Activated T-helper 2 cell treated with anti-CD3 and anti-CD28 coated beads, Interferon-gamma antibody, Interleukin-2, Interleukin-4, amounts not matched to agents 10 μg/mL and 5 μg/mL and 100 μg/mL, durations not matched to agents 14 hours and 24 hours and 36 hours (primary cell): ENCODE data around the gene DYRK1A. TPM values are rescaled to one million over a fixed set of nuclear protein-coding genes. Genes with fewer than 3 reads are reported as not detected.
A peak's percentile ranks its signal among the peaks of the same experiment; 100 is the strongest.

Experiments
- DNase-seq: peaks from one replicate; pipeline ENCODE4 v3.0.0; 2021; ENCODE audit warnings: low spot score
- H3K27ac Mint-ChIP-seq: one replicate; pipeline ENCODE4 v1.8.0; 2021; ENCODE audit warnings: mixed read lengths
- H3K27me3 Mint-ChIP-seq: one replicate; pipeline ENCODE4 v1.8.0; 2021; ENCODE audit warnings: low read depth, mixed read lengths
- H3K36me3 Mint-ChIP-seq: one replicate; pipeline ENCODE4 v1.8.0; 2021; ENCODE audit warnings: low read depth, mixed read lengths
- H3K4me1 Mint-ChIP-seq: one replicate; pipeline ENCODE4 v1.8.0; 2021; ENCODE audit warnings: low read depth, mixed read lengths
- H3K4me3 Mint-ChIP-seq: one replicate; pipeline ENCODE4 v1.8.0; 2021; ENCODE audit warnings: low read depth, mild to moderate bottlenecking, moderate library complexity, mixed read lengths
- H3K9me3 Mint-ChIP-seq: one replicate; pipeline ENCODE4 v1.8.0; 2021; ENCODE audit warnings: mixed read lengths
- intact Hi-C: fragments of 100-400 bp; cut with micrococcal nuclease; formaldehyde crosslinking; loops from one replicate; pipeline ENCODE4 v1.15.1; 2023
- total RNA-seq: library from RNA; stranded (reverse); gene quantifications from 2 replicates; pipeline ENCODE4 v1.2.3, GENCODE V29; 2022

DYRK1A gene
- total RNA-seq, 1 donor from 2014 or later, result 61.8 TPM

DNA sequence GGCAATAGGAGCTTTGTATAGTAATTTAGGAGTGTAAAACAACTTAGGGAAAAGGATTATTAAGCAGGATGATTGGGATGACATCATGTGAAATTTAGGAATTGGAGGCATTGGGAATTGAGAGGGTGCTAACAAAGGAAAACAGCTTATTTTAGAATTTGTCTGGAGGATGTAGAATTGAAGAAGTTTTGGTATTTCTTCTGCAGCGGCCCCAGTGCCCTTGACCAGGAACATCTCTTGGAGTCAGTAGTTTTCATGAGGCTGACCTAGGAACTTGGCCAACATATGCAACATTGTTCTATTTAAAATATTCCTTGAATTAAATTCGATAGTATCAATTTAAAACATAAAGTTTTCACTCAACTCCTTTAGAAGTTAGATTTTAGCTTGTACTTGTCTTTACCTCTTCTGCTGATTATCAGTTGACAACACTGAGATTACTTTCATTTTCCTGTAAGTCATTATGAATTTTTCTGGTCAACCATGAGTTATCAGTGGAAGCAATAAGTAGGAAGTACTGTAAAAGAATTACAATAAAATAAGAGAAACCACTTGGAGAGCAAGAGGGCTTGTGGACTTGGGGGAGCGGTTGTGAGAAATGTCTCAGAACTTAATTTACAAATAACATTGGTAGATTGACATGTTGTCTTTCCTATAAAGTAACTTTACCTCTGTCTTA lies 52.8 kb downstream of the DYRK1A start:
- H3K4me3 Mint-ChIP-seq, result no peak overlapping the region
- H3K4me1 Mint-ChIP-seq, result peaks cover 50% of the 10 kb centered on the region
- H3K27ac Mint-ChIP-seq, result peak overlapping the region; percentile 38
- intact Hi-C loops, result no loop called here
- no peak for DNase-seq
- H3K9me3 Mint-ChIP-seq, result no peaks in the 10 kb centered on the region
- H3K27me3 Mint-ChIP-seq, result no peaks in the 10 kb centered on the region
- H3K36me3 Mint-ChIP-seq, result peaks cover 41% of the 10 kb centered on the region

DNA sequence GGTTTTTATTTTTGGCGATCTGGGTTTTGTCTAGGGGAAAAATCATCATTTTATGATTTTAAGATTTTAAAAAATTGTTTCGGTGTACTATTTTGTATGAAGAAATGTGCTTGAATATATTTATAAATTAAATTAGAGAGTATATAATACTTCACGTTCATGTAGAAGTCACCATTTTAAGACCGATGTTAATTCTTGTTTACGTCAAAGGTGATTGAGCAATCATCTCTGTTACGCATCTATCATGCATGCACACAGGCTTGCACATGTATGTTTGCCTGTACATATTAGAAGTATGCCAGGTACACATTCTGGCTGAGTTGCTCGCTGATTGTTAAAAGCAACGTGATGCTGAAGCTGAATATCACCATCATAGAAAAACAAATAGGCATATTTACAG lies 54.7 kb downstream of the DYRK1A start:
- intact Hi-C loops, result no loop called here
- Mint-ChIP-seq H3K36me3 (peaks cover 55% of the 10 kb centered on the region), H3K27ac (no peak overlapping the region), H3K4me3 (no peak overlapping the region), H3K9me3 (no peaks in the 10 kb centered on the region), H3K4me1 (peaks cover 32% of the 10 kb centered on the region), H3K27me3 (no peaks in the 10 kb centered on the region)
- DNase-seq, result no peak

DNA sequence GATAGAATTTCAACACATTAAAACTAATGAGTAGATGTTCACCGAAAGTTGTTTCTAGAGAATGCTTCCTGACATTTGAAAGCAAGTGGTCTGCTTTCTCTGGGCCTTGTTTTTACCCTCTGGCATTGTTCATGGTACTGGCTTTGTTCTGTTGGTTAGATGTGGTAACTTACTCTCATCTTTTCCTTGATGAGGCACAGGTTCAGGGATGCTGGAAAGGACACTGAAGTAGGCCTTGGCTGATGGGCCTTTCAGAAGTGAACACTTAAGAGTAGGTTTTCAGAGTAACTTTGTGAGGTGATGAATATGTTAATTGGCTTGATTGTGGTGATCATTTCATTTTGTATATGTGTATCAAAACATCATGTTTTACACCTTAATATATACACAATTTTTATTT lies 55.8 kb downstream of the DYRK1A start:
- intact Hi-C loops, result no loop called here
- no peak for DNase-seq
- Mint-ChIP-seq H3K4me1 (peaks cover 31% of the 10 kb centered on the region), H3K27me3 (no peaks in the 10 kb centered on the region), H3K36me3 (peaks cover 59% of the 10 kb centered on the region), H3K4me3 (no peak overlapping the region), H3K9me3 (no peaks in the 10 kb centered on the region), H3K27ac (no peak overlapping the region)

DNA sequence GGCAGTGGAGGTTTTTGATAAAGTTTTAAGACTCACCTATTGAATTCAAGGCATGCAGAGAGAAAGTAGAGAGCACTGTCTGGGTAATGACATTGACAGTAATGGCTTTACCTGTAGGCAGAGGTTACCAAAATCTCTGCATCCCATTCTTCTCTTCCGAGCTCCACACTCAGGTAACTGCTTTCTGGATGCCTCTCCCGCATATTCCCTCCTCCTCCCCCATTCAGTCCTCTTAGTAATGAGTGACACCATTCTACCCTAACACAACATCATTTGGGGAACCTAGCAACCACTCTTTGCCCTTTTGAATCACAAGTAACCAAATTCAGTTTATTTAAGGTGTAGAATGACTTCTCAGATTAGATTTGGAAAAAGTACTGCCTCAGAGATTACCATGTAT lies 56.5 kb downstream of the DYRK1A start:
- intact Hi-C loops, result no loop called here
- Mint-ChIP-seq H3K27me3 (no peaks in the 10 kb centered on the region), H3K27ac (peak overlapping the region; percentile 33)

DNA sequence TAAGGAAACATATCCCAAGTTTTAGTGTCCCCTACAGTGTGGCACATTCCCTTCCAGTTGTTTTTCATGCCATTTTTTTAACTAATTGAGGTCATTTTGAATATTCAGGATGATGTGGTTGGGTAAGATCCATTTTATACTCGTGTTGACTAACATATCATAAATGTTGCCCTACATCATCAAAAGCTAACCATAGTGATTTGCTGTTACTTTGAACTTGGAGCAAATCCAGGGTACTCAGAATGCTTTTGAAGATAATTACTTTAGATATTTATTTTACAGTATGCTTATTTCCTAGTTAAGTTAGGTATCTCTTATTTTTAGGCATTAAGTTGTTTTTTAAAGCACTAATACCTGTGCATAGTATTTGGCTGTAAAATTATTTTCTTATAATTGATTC lies 57.8 kb downstream of the DYRK1A start:
- no peak overlapping the region for H3K27ac Mint-ChIP-seq
- H3K36me3 Mint-ChIP-seq, result peaks cover 69% of the 10 kb centered on the region
- no peaks in the 10 kb centered on the region for H3K9me3 Mint-ChIP-seq
- no peak overlapping the region for H3K4me3 Mint-ChIP-seq
- no peaks in the 10 kb centered on the region for H3K27me3 Mint-ChIP-seq
- no peak for DNase-seq
- H3K4me1 Mint-ChIP-seq, result peaks cover 24% of the 10 kb centered on the region
- intact Hi-C loops, result no loop called here

More for the DNA sequence above, 56.5 kb downstream of the DYRK1A start:
- Mint-ChIP-seq H3K4me1 (peaks cover 28% of the 10 kb centered on the region), H3K4me3 (no peak overlapping the region), H3K9me3 (no peaks in the 10 kb centered on the region), H3K36me3 (peaks cover 63% of the 10 kb centered on the region)
- no peak for DNase-seq

DNA sequence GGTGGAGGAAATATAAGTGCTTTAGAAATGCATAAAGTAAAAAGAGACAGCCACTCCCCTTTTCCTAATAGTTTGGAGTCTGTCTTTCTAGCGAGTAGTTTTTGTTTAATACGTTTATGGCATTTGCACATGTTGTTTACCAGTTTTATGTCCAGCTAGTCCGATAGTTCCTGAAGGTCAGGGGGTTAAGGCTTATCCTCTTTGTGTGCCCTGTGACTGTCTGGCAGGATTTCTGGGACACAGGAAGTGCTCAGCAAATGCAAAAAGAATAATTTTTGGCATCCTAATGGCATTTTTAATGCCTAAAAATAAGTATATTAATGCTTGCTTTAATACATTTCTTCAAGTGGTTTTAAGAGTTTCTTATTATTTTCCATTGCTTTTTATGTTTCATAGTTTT lies 58.4 kb downstream of the DYRK1A start:
- H3K27ac Mint-ChIP-seq, result no peak overlapping the region
- H3K4me1 Mint-ChIP-seq, result peaks cover 22% of the 10 kb centered on the region
- no peak for DNase-seq
- no peaks in the 10 kb centered on the region for H3K9me3 Mint-ChIP-seq
- no peak overlapping the region for H3K4me3 Mint-ChIP-seq
- H3K27me3 Mint-ChIP-seq, result no peaks in the 10 kb centered on the region
- H3K36me3 Mint-ChIP-seq, result peaks cover 67% of the 10 kb centered on the region
- intact Hi-C loops, result no loop called here

DNA sequence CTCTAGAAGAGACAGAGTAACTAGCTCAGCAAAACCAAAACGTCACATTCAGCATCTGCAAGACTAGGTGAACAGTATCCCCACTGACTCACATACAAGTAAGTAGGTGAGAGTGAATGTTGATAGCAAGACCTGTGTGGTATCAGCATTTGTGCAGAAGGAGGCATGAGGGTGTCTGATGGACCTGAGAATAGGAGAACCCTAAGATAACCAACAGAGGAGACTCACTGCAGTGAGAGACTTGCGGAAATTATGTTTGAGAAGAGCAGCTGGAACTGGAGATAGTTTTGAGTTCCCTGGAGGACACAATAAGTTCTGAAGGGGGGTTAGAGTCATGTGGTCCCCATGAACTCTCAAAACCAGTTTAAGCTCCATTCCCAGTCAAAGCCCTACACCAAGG lies 59.1 kb downstream of the DYRK1A start:
- H3K27ac Mint-ChIP-seq, result no peak overlapping the region
- H3K27me3 Mint-ChIP-seq, result no peaks in the 10 kb centered on the region
- DNase-seq, result no peak
- H3K9me3 Mint-ChIP-seq, result no peaks in the 10 kb centered on the region
- peaks cover 66% of the 10 kb centered on the region for H3K36me3 Mint-ChIP-seq
- no peak overlapping the region for H3K4me3 Mint-ChIP-seq
- H3K4me1 Mint-ChIP-seq, result peaks cover 20% of the 10 kb centered on the region
- intact Hi-C loops, result no loop called here

DNA sequence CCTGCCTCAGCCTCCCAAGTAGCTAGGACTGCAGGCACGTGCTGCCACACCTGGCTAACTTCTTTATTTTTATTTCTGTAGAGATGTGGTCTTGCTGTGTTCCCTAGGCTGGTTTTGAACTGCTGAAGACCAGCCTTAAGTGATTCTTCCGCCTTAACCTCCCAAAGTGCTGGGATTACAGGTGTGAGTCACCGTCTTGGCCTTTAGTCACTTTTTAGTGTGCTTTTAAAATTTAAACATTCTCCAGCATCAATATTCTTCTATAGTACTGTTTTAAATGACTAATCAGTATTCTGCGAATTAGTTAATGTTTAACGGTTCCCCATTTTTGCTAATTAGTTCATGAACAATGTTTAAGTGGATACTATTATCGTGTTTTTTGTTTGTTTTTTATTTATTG lies 60.6 kb downstream of the DYRK1A start:
- DNase-seq, result no peak
- no peak overlapping the region for H3K4me3 Mint-ChIP-seq
- H3K27me3 Mint-ChIP-seq, result no peaks in the 10 kb centered on the region
- intact Hi-C loops, result no loop called here
- peaks cover 26% of the 10 kb centered on the region for H3K4me1 Mint-ChIP-seq
- no peak overlapping the region for H3K27ac Mint-ChIP-seq
- peaks cover 63% of the 10 kb centered on the region for H3K36me3 Mint-ChIP-seq
- no peaks in the 10 kb centered on the region for H3K9me3 Mint-ChIP-seq

DNA sequence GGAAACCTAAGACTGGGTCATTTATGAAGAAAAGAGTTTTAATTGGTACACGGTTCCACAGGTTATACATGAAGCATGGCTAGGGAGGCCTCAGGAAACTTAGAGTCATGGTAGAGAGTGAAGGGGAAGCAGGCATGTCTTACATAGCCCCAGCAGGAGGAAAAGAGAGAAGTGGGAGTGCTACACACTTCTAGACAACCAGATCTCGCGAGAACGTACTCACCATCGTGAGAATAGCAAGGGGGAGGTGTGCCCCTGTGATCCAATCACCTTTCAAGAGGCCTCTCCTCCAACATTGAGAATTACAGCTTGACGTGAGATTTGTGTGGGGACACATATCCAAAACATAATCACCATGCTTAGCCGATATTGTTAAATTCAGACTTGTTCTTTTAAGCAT lies 62.8 kb downstream of the DYRK1A start:
- H3K9me3 Mint-ChIP-seq, result no peaks in the 10 kb centered on the region
- H3K4me3 Mint-ChIP-seq, result no peak overlapping the region
- no peak for DNase-seq
- peaks cover 52% of the 10 kb centered on the region for H3K36me3 Mint-ChIP-seq
- H3K27me3 Mint-ChIP-seq, result no peaks in the 10 kb centered on the region
- intact Hi-C loops, result no loop called here
- peaks cover 30% of the 10 kb centered on the region for H3K4me1 Mint-ChIP-seq
- H3K27ac Mint-ChIP-seq, result no peak overlapping the region

DNA sequence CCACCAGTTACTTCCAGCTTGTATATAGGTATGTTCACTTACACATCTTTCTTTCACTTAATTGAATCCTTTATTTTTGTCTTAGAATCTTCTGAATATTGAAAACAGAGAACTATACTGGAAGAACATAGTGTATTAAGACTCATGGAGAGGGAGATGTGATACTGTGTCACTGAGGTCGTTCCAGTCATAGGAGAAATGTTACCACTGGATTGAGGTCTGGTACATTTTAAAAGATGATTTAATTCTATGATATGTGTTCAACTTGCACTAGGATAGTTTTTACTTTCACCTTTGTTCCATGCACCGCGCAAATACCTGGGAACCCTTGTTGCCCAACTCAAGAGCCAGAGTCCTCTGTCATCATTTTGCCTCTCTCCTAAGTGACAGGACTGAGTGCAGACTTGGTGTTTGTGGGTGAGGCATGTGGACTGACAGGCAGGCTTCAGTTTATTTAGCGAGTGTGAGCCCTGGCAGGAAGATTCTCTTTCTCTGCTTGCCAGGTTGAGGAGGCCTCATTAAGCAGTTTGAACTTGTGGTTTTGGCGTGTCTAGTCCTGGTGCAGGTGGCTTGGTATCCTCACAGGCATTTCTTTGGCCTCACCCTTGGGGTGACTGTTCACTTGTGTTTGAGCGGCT lies 63.7 kb downstream of the DYRK1A start:
- Mint-ChIP-seq H3K4me1 (peaks cover 30% of the 10 kb centered on the region), H3K27ac (peak overlapping the region; percentile 47), H3K27me3 (no peaks in the 10 kb centered on the region), H3K36me3 (peaks cover 48% of the 10 kb centered on the region), H3K4me3 (no peak overlapping the region), H3K9me3 (no peaks in the 10 kb centered on the region)
- intact Hi-C loops, result no loop called here
- DNase-seq, result no peak

DNA sequence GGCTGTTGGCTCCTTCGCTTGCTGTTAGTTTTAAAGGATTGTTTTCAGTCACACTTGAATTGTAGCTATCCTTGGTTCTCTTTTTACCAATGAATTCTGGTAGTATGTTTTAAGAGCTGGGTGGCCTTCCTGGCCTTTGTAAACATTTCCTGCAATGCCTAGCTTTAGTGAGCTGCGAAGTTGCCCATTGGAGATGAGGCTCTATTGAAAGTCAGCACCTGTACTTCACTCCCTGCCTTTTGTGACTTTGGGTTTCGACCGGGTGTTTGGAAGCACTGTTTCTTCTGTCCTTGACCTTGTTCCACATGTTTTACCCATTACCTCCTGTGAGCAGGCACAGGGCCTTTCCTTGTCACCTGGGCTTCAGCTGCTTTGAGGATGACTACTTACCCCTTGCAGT lies 64.7 kb downstream of the DYRK1A start:
- no peak overlapping the region for H3K4me3 Mint-ChIP-seq
- no peak for DNase-seq
- no peaks in the 10 kb centered on the region for H3K27me3 Mint-ChIP-seq
- intact Hi-C loops, result no loop called here
- H3K36me3 Mint-ChIP-seq, result peaks cover 38% of the 10 kb centered on the region
- H3K9me3 Mint-ChIP-seq, result no peaks in the 10 kb centered on the region
- H3K27ac Mint-ChIP-seq, result no peak overlapping the region
- peaks cover 30% of the 10 kb centered on the region for H3K4me1 Mint-ChIP-seq

DNA sequence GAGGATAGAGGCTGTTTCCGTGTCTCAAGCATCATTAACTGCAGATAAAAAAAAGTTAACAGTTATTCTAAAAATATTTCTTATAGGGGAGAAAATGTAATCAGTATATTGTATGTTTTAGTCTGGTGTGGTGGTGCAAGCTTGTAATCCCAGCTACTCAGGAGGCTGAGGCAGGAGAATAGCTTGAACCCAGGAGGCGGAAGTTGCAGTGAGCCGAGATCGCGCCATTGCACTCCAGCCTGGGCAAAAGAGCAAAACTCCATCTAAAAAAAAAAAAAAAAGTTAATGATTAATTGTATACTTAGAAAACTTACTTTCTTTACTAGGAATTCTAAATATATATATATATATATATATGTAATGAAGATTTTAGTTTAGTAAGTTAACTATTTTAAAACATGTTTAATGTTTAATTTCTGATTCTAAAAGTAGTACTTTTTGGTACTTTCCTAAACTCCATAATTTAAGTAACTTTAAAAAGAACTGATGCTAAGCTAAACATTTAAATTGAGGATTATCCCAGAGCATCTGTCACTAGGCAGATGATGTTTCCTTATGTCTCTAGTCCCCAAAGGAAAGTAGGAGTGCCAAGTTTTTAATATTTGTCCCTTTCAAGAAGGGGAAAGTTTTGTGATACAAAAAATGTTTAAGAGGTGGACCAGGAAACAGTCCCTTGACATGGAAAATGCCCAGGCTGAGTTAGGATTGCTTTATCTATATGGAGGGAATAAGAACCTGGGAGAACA lies 66.3 kb downstream of the DYRK1A start:
- Mint-ChIP-seq H3K4me3 (no peak overlapping the region), H3K27ac (no peak overlapping the region), H3K36me3 (peaks cover 33% of the 10 kb centered on the region), H3K4me1 (peaks cover 29% of the 10 kb centered on the region), H3K27me3 (no peaks in the 10 kb centered on the region), H3K9me3 (no peaks in the 10 kb centered on the region)
- intact Hi-C loops, result no loop called here
- DNase-seq, result no peak

DNA sequence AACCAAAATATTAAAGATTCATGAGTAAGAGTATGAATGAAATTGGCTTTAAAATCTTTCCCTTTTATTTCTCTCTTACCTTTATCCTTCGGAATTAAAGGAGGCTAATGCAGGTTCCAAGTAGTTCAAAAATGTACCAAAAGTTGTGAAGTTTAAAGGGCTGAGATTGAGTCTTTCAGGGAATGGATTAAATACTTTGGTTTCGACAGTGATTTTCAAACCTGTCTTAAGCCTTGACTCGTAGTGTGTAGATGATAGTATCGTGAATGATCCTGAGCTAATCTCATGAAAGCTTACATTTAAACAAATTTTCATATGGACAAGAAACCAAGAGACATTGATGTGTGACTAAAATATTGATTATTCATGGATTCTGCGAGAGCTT lies 66.9 kb downstream of the DYRK1A start:
- no peaks in the 10 kb centered on the region for H3K27me3 Mint-ChIP-seq
- no peak for DNase-seq
- no peak overlapping the region for H3K4me3 Mint-ChIP-seq
- H3K4me1 Mint-ChIP-seq, result peaks cover 30% of the 10 kb centered on the region
- intact Hi-C loops, result no loop called here
- H3K9me3 Mint-ChIP-seq, result no peaks in the 10 kb centered on the region
- H3K27ac Mint-ChIP-seq, result no peak overlapping the region
- H3K36me3 Mint-ChIP-seq, result peaks cover 30% of the 10 kb centered on the region
